ENCODE results near the gene SMIM34.
"Not testable (repeated sequence)": the region's sequence is repeated elsewhere in the genome, so short reads cannot be mapped to it uniquely, and the experiment has no call there.

Gene SMIM34

GRCh38 chr21:34423805-34424204 is at the start of gene SMIM34:
Gene SMIM34, minus strand, starts transcription at chr21:34423951. Its CDS starts 112 bp downstream, at chr21:34423839.
- not testable (repeated sequence) for DNase-seq

- not testable (repeated sequence) for DNase-seq
Measured at GRCh38 chr21:34467333-34467732, 43.6 kb upstream of the SMIM34 start.

GRCh38 chr21:34459426-34459825 is 35.7 kb upstream of the SMIM34 start:
- not testable (repeated sequence) for DNase-seq

GRCh38 chr21:34458266-34458665 is 34.5 kb upstream of the SMIM34 start:
- DNase-seq = not testable (repeated sequence)

- not testable (repeated sequence) for DNase-seq
Measured at GRCh38 chr21:34456180-34456579, 32.4 kb upstream of the SMIM34 start.

GRCh38 chr21:34455628-34456027 is 31.9 kb upstream of the SMIM34 start:
- not testable (repeated sequence) for DNase-seq

- not testable (repeated sequence) for DNase-seq
Measured at GRCh38 chr21:34447018-34447417, 23.3 kb upstream of the SMIM34 start.

GRCh38 chr21:34443486-34443885 is 19.7 kb upstream of the SMIM34 start:
- DNase-seq = not testable (repeated sequence)

GRCh38 chr21:34429710-34430109 is 6.0 kb upstream of the SMIM34 start:
- not testable (repeated sequence) for DNase-seq

- not testable (repeated sequence) for DNase-seq
Measured at GRCh38 chr21:34428441-34428840, 4.7 kb upstream of the SMIM34 start.

- not testable (repeated sequence) for DNase-seq
Measured at GRCh38 chr21:34427339-34427738, 3.6 kb upstream of the SMIM34 start.

GRCh38 chr21:34417448-34418077 is 6.2 kb downstream of the SMIM34 start:
- DNase-seq = not testable (repeated sequence)

GRCh38 chr21:34407294-34407693 is 16.5 kb downstream of the SMIM34 start:
- not testable (repeated sequence) for DNase-seq

GRCh38 chr21:34406676-34407075 is 17.1 kb downstream of the SMIM34 start:
- not testable (repeated sequence) for DNase-seq

GRCh38 chr21:34406102-34406501 is 17.6 kb downstream of the SMIM34 start:
- DNase-seq = not testable (repeated sequence)

GRCh38 chr21:34405686-34406085 is 18.1 kb downstream of the SMIM34 start:
- DNase-seq = not testable (repeated sequence)

- DNase-seq = not testable (repeated sequence)
Measured at GRCh38 chr21:34404742-34405141, 19.0 kb downstream of the SMIM34 start.

- not testable (repeated sequence) for DNase-seq
Measured at GRCh38 chr21:34400522-34400921, 23.2 kb downstream of the SMIM34 start.

GRCh38 chr21:34383724-34384415 is 39.9 kb downstream of the SMIM34 start:
- not testable (repeated sequence) for DNase-seq

- DNase-seq = not testable (repeated sequence)
Measured at GRCh38 chr21:34383138-34383537, 40.6 kb downstream of the SMIM34 start.

- not testable (repeated sequence) for DNase-seq
Measured at GRCh38 chr21:34375619-34375972, 48.2 kb downstream of the SMIM34 start.

GRCh38 chr21:34374940-34375618 is 48.7 kb downstream of the SMIM34 start, which contains the start of gene SMIM11:
Gene SMIM11, plus strand, starts transcription at chr21:34375507. Its CDS starts 3,998 bp downstream, at chr21:34379505.
- DNase-seq = not testable (repeated sequence)

- DNase-seq = not testable (repeated sequence)
Measured at GRCh38 chr21:34374462-34374861, 49.3 kb downstream of the SMIM34 start.

- DNase-seq = no peak
Measured at GRCh38 chr21:34372321-34372720, 51.4 kb downstream of the SMIM34 start.
